H1 (cell line): ENCODE data around the gene ATMIN. TPM values are rescaled to one million over a fixed set of nuclear protein-coding genes. Genes with fewer than 3 reads are reported as not detected.

Experiments
- CTCF ChIA-PET: fragments of 300-600 bp; sonication (Branson Sonifier 250); formaldehyde crosslinking; loops from one replicate; lab custom pipeline; 2021; ENCODE audit not compliant: partially characterized antibody; lab: Charles Lee
- POLR2A ChIA-PET: fragments of 300-600 bp; sonication (Branson Sonifier 250); formaldehyde crosslinking; loops from one replicate; lab custom pipeline; 2021; ENCODE audit warnings: inconsistent platforms; ENCODE audit not compliant: partially characterized antibody; lab: Charles Lee
- DNase-seq, 2 experiments: peaks; one replicate each; pipeline versions ENCODE4 v3.0.0 to v3.0.0-alpha.2; 2010 to 2022; ENCODE audit warnings: low spot score in 2 of 2, low read depth in 1 of 2, mixed read lengths in 1 of 2
- FAIRE-seq: peaks from 2 replicates; lab custom pipeline; 2011; peaks lifted over from hg19 to GRCh38; lab: Jason Lieb, UNC
- H2AFZ ChIP-seq: 2 replicates; pipeline ENCODE4 v1.8.1; 2012; ENCODE audit warnings: low read length, inconsistent platforms
- H2AK5ac ChIP-seq: 2 replicates; pipeline ENCODE4 v1.6.1; 2013; ENCODE audit warnings: low read depth, low read length
- H2BK120ac ChIP-seq: replicated peaks from 2 replicates; pipeline ENCODE3; 2013; ENCODE audit warnings: low read depth, low read length, inconsistent platforms
- H2BK12ac ChIP-seq: 2 replicates; pipeline ENCODE4 v1.6.1; 2013; ENCODE audit warnings: low read depth, low read length
- H2BK15ac ChIP-seq: 2 replicates; pipeline ENCODE4 v1.6.1; 2013; ENCODE audit warnings: low read length
- H2BK20ac ChIP-seq: 2 replicates; pipeline ENCODE4 v1.6.1; 2013; ENCODE audit warnings: low read length
- H2BK5ac ChIP-seq: 2 replicates; pipeline ENCODE4 v1.6.1; 2013; ENCODE audit warnings: low read depth, low read length
- H3K14ac ChIP-seq: 2 replicates; pipeline ENCODE4 v1.6.1; 2013; ENCODE audit warnings: inconsistent platforms; ENCODE audit not compliant: insufficient read length
- H3K18ac ChIP-seq: 2 replicates; pipeline ENCODE4 v1.6.1; 2013; ENCODE audit warnings: low read length; ENCODE audit errors: extremely low read depth
- H3K23ac ChIP-seq: 2 replicates; pipeline ENCODE4 v1.6.1; 2013; ENCODE audit warnings: inconsistent platforms; ENCODE audit not compliant: insufficient read length
- H3K23me2 ChIP-seq: 2 replicates; pipeline ENCODE4 v1.6.1; 2013; ENCODE audit warnings: low read depth, low read length
- H3K27ac ChIP-seq: 2 replicates; pipeline ENCODE4 v1.6.1; 2011; ENCODE audit warnings: low read depth, low read length, inconsistent platforms
- H3K27me3 ChIP-seq, 4 experiments: replicated peaks in 1 of 4; 1 replicate in 1 of 4; 2 replicates in 3 of 4; pipeline versions ENCODE4 v1.6.1 to v1.8.1; 2011 to 2013; ENCODE audit warnings: low read length in 3 of 4, mild to moderate bottlenecking in 3 of 4, inconsistent platforms in 2 of 4, mixed read lengths in 2 of 4, moderate library complexity in 1 of 4; ENCODE audit not compliant: control insufficient read depth in 3 of 4, insufficient read depth in 3 of 4; ENCODE audit errors: extremely low read depth in 1 of 4
- H3K36me3 ChIP-seq, 4 experiments: 2 replicates each; pipeline versions ENCODE4 v1.6.1 to v1.8.1; 2011 to 2013; ENCODE audit warnings: mild to moderate bottlenecking in 4 of 4, low read length in 3 of 4, moderate library complexity in 2 of 4, control low read depth in 1 of 4, inconsistent platforms in 1 of 4; ENCODE audit not compliant: insufficient read depth in 4 of 4, control insufficient read depth in 2 of 4
- H3K4ac ChIP-seq: replicated peaks from 2 replicates; pipeline ENCODE3; 2013; ENCODE audit warnings: low read length, low read depth, mixed read lengths, inconsistent platforms; ENCODE audit not compliant: insufficient read length
- H3K4me1 ChIP-seq, 4 experiments: replicated peaks in 1 of 4; 1 replicate in 1 of 4; 2 replicates in 3 of 4; pipeline versions ENCODE4 v1.6.1 to v1.8.1; 2011 to 2013; ENCODE audit warnings: low read length in 3 of 4, inconsistent platforms in 2 of 4, mixed read lengths in 1 of 4; ENCODE audit not compliant: insufficient read depth in 4 of 4, control insufficient read depth in 3 of 4
- H3K4me2 ChIP-seq, 2 experiments: 2 replicates each; pipeline versions ENCODE4 v1.6.1 to v1.8.1; 2011 to 2013; ENCODE audit warnings: low read depth in 2 of 2, low read length in 2 of 2, control low read depth in 1 of 2, inconsistent platforms in 1 of 2, mild to moderate bottlenecking in 1 of 2; ENCODE audit not compliant: insufficient read depth in 1 of 2
- H3K4me3 ChIP-seq, 4 experiments: fragments of 200-600, 300-600 bp in 1 of 4; sonication (generic), shearing (Covaris generic), sonication (Bioruptor Twin) in 1 of 4; 2 replicates each; pipeline versions ENCODE4 v1.5.1 to v1.8.1; 2011 to 2016; ENCODE audit warnings: low read length in 4 of 4, low read depth in 3 of 4, control low read depth in 2 of 4, inconsistent platforms in 2 of 4, mild to moderate bottlenecking in 2 of 4, mixed read lengths in 1 of 4, moderate library complexity in 1 of 4; ENCODE audit not compliant: insufficient read depth in 2 of 4; ENCODE audit errors: extremely low read depth in 1 of 4
- H3K56ac ChIP-seq: replicated peaks from 2 replicates; pipeline ENCODE3; 2013; ENCODE audit warnings: low read depth, mild to moderate bottlenecking, mixed read lengths, low read length, inconsistent platforms; ENCODE audit not compliant: insufficient read length
- H3K79me1 ChIP-seq: 2 replicates; pipeline ENCODE4 v1.6.1; 2013; ENCODE audit warnings: low read depth, low read length, control low read depth
- H3K79me2 ChIP-seq, 2 experiments: 2 replicates each; pipeline versions ENCODE4 v1.6.1 to v1.8.1; 2012 to 2013; ENCODE audit warnings: low read length in 2 of 2, mild to moderate bottlenecking in 2 of 2, inconsistent platforms in 1 of 2; ENCODE audit not compliant: insufficient read depth in 2 of 2, control insufficient read depth in 1 of 2
- H3K9ac ChIP-seq, 4 experiments: replicated peaks in 1 of 4; 1 replicate in 1 of 4; 2 replicates in 3 of 4; pipeline versions ENCODE4 v1.6.1 to v1.8.1; 2011 to 2013; ENCODE audit warnings: low read depth in 3 of 4, low read length in 3 of 4, control low read depth in 2 of 4, mild to moderate bottlenecking in 2 of 4, moderate library complexity in 2 of 4, inconsistent platforms in 1 of 4; ENCODE audit errors: extremely low read depth in 1 of 4
- H3K9me3 ChIP-seq, 2 experiments: 2 replicates each; pipeline versions ENCODE4 v1.6.1 to v1.8.1; 2012 to 2013; ENCODE audit warnings: mild to moderate bottlenecking in 2 of 2, moderate library complexity in 2 of 2, control low read depth in 1 of 2, inconsistent platforms in 1 of 2, low read depth in 1 of 2, low read length in 1 of 2, mixed read lengths in 1 of 2; ENCODE audit not compliant: insufficient read depth in 2 of 2
- H4K20me1 ChIP-seq, 2 experiments: replicated peaks in 1 of 2; 2 replicates each; pipeline versions ENCODE3 to v1.8.1; 2011 to 2013; ENCODE audit warnings: inconsistent platforms in 2 of 2, low read length in 2 of 2, mild to moderate bottlenecking in 1 of 2; ENCODE audit not compliant: insufficient read depth in 2 of 2, control insufficient read depth in 1 of 2
- H4K5ac ChIP-seq: 2 replicates; pipeline ENCODE4 v1.6.1; 2013; ENCODE audit warnings: low read length, low read depth, mixed read lengths, inconsistent platforms; ENCODE audit not compliant: insufficient read length
- H4K8ac ChIP-seq: 2 replicates; pipeline ENCODE4 v1.8.0; 2013; ENCODE audit warnings: mild to moderate bottlenecking, moderate library complexity, low read length, inconsistent platforms; ENCODE audit not compliant: insufficient read depth; ENCODE audit errors: extremely low read depth
- H4K91ac ChIP-seq: replicated peaks from 2 replicates; pipeline ENCODE3; 2013; ENCODE audit warnings: low read length, mixed read lengths, inconsistent platforms; ENCODE audit not compliant: insufficient read length
- JUND ChIP-seq: IDR thresholded peaks from 2 replicates; pipeline ENCODE4 v1.6.1; 2011; ENCODE audit warnings: mild to moderate bottlenecking, improper control_type of control experiment, low read length
- PHF8 ChIP-seq: fragments of 200-600 bp; sonication (generic); conservative IDR thresholded peaks from 2 replicates; pipeline ENCODE4 v1.7.1; 2012; ENCODE audit warnings: low read depth, mild to moderate bottlenecking, inconsistent platforms, low read length, moderate library complexity
- SIRT6 ChIP-seq: IDR thresholded peaks from one replicate; pipeline ENCODE4 v1.7.1; 2012; ENCODE audit warnings: low read length, inconsistent platforms
- ZNF274 ChIP-seq: IDR thresholded peaks from 2 replicates; pipeline ENCODE4 v1.7.0; 2012; ENCODE audit warnings: low read length, borderline replicate concordance; ENCODE audit errors: extremely low read depth
- WGBS, 2 experiments: shearing (Covaris generic) in 1 of 2; methylation state at CpG; one replicate each; pipeline versions ENCODE4 v1.1.6 to v1.1.7; 2013 to 2015; ENCODE audit warnings: low lambda C conversion rate in 2 of 2, mixed read lengths in 2 of 2, inconsistent platforms in 1 of 2, low coverage in 1 of 2, missing lambda C conversion rate in 1 of 2; ENCODE audit not compliant: insufficient replicate concordance in 2 of 2, insufficient coverage in 1 of 2, insufficient read length in 1 of 2; ENCODE audit errors: extremely low coverage in 1 of 2, missing lambda C conversion rate in 1 of 2; 5-methylcytosine and 5-hydroxymethylcytosine counted together
- polyA plus RNA-seq, 7 experiments: library from polyadenylated mRNA; depleted of rRNA in 3 of 7; stranded (reverse) in 5 of 7; unstranded in 2 of 7; fragments of >200 nt in 5 of 7; fragments of 200-250 nt in 2 of 7; gene quantifications; 1 replicate in 5 of 7; 2 replicates in 1 of 7; 4 replicates in 1 of 7; pipeline versions ENCODE4 v1.2.1 to v1.2.3, GENCODE V29; 2011 to 2013; ENCODE audit warnings: missing spikeins in 2 of 7, mixed read lengths in 2 of 7
- total RNA-seq: library from RNA; stranded (reverse); fragmentation: NEBNext Ultra II Directional; extraction: Animal tissue kit (Norgen Biotek cat#: 25700); gene quantifications from 2 replicates; pipeline ENCODE4 v1.2.1, GENCODE V29; 2021

Gene ATMIN
- total and polyA plus RNA-seq, 2 of the 8 experiments (the other 6 are each of a cell fraction or from before 2014, with no cell fraction given) = 34.8 to 59.8 TPM

DNA sequence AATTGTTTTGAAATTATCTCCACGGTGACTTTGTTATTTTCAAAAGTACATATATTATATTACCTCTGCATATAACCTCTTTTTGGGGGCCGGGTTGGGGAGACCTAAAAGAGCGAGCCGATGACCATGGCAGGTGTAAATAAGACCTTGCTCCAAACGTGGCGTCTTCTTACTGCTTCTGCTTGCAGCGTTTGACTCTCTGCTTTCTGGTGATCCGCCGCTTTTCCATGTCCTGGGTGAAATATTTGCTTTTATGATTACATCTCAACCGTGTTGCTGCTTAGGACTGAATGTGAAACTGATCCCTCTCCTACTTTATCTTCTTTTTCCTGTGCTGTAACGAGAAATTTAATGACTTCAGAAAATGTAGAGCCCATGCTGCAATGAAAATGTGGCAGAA lies 18.1 kb downstream of the ATMIN start:
- no peaks in the 10 kb centered on the region for H3K79me1 ChIP-seq
- H2BK120ac ChIP-seq = no peak overlapping the region
- no peak overlapping the region for H2BK12ac ChIP-seq
- H3K23ac ChIP-seq = no peak overlapping the region
- no peak for TF ChIP-seq JUND
- TF ChIP-seq PHF8 = no peak
- TF ChIP-seq ZNF274 = no peak
- no peak for TF ChIP-seq SIRT6
- H3K14ac ChIP-seq = no peak overlapping the region
- H2BK20ac ChIP-seq = no peak overlapping the region
- DNase-seq (no peak), FAIRE-seq (no peak)
- no peak overlapping the region for H4K8ac ChIP-seq
- no peaks in the 10 kb centered on the region for H3K23me2 ChIP-seq
- H2BK5ac ChIP-seq = no peak overlapping the region
- no peaks in the 10 kb centered on the region for H4K20me1 ChIP-seq
- H3K56ac ChIP-seq = no peak overlapping the region
- no peaks in the 10 kb centered on the region for H3K36me3 ChIP-seq
- H3K27me3 ChIP-seq = no peaks in the 10 kb centered on the region
- no peaks in the 10 kb centered on the region for H3K79me2 ChIP-seq
- no peak overlapping the region for H2BK15ac ChIP-seq
- ChIA-PET CTCF (no interaction called here), POLR2A (no interaction called here)
- H3K27ac ChIP-seq = no peak overlapping the region
- H3K4me2 ChIP-seq = no peak overlapping the region
- H2AK5ac ChIP-seq = no peak overlapping the region
- H4K5ac ChIP-seq = no peak overlapping the region
- H4K91ac ChIP-seq = no peak overlapping the region
- WGBS, 2 experiments = 94% methylated on average over 11 of the region's 11 CpGs; no CpG with 5 or more reads in 1 of the 2 experiments
- no peak overlapping the region for H3K4me3 ChIP-seq
- no peaks in the 10 kb centered on the region for H3K9me3 ChIP-seq
- no peak overlapping the region for H3K9ac ChIP-seq
- H3K4ac ChIP-seq = no peak overlapping the region
- no peaks in the 10 kb centered on the region for H3K4me1 ChIP-seq
- no peak overlapping the region for H3K18ac ChIP-seq
- H2AFZ ChIP-seq = no peak overlapping the region
